SU-DHL-6 (cell line): ENCODE measurements around the gene PCDHGA3.

Experiments used
- H2AFZ ChIP-seq: fragments of 200-600 bp; sonication (generic); 2 replicates; pipeline ENCODE4 v1.6.1; 2014; ENCODE audit warnings: low read depth, mild to moderate bottlenecking, moderate library complexity, mixed read lengths, antibody characterized with exemption, low read length; ENCODE audit not compliant: severe bottlenecking
- H3F3A ChIP-seq: fragments of 200-600 bp; shearing (Covaris generic); 2 replicates; pipeline ENCODE4 v1.6.0; 2016; ENCODE audit warnings: antibody characterized with exemption, mild to moderate bottlenecking; ENCODE audit not compliant: insufficient read depth
- H3K27ac ChIP-seq: fragments of 200-600 bp; sonication (generic); 2 replicates; pipeline ENCODE4 v1.5.1; 2016; ENCODE audit warnings: low read depth, mild to moderate bottlenecking, low read length, moderate library complexity, mixed read lengths
- H3K27me3 ChIP-seq: fragments of 200-600 bp; sonication (generic), shearing (Covaris generic); 2 replicates; pipeline ENCODE4 v1.6.0; 2014; ENCODE audit warnings: mild to moderate bottlenecking, low read length
- H3K36me3 ChIP-seq: fragments of 200-600 bp; sonication (generic); 2 replicates; pipeline ENCODE4 v1.6.1; 2014; ENCODE audit warnings: mild to moderate bottlenecking, low read length, mixed read lengths
- H3K4me2 ChIP-seq: fragments of 300-600, 200-600 bp; shearing (Covaris generic), sonication (generic); 2 replicates; pipeline ENCODE4 v1.6.0; 2014; ENCODE audit warnings: low read length, low read depth, mild to moderate bottlenecking; ENCODE audit not compliant: poor library complexity, severe bottlenecking
- H3K4me3 ChIP-seq: fragments of 200-600 bp; sonication (generic); 2 replicates; pipeline ENCODE4 v1.5.1; 2014; ENCODE audit warnings: antibody characterized with exemption, low read length, mild to moderate bottlenecking, mixed read lengths; ENCODE audit not compliant: insufficient read depth, poor library complexity, severe bottlenecking
- H3K79me2 ChIP-seq: fragments of 200-600 bp; sonication (generic); 2 replicates; pipeline ENCODE4 v1.6.1; 2014; ENCODE audit warnings: mild to moderate bottlenecking, low read length, moderate library complexity; ENCODE audit not compliant: insufficient read depth
- H3K9ac ChIP-seq: fragments of 200-600 bp; sonication (generic); 2 replicates; pipeline ENCODE4 v1.7.0; 2014; ENCODE audit warnings: mild to moderate bottlenecking, low read length
- H3K9me2 ChIP-seq: fragments of 200-600 bp; sonication (generic); replicated peaks from 2 replicates; pipeline ENCODE4 v1.6.1; 2014; ENCODE audit warnings: low read length; ENCODE audit not compliant: insufficient read depth
- H3K9me3 ChIP-seq: fragments of 200-600 bp; sonication (generic); 2 replicates; pipeline ENCODE4 v1.6.1; 2014; ENCODE audit warnings: low read length, mixed read lengths; ENCODE audit not compliant: insufficient read depth
- H4K20me1 ChIP-seq: fragments of 200-600 bp; sonication (generic); 2 replicates; pipeline ENCODE4 v1.6.1; 2014; ENCODE audit warnings: low read depth, mild to moderate bottlenecking, antibody characterized with exemption, low read length, moderate library complexity, mixed read lengths
- EZH2phosphoT487 ChIP-seq: fragments of 200-600 bp; sonication (generic), shearing (Covaris generic); conservative IDR thresholded peaks from 2 replicates; pipeline ENCODE4 v1.6.1; 2018; ENCODE audit warnings: mild to moderate bottlenecking, antibody characterized with exemption, low read length, moderate library complexity, mixed read lengths
- TF ChIP-seq, protein P1 (sequence below): fragments of 200-600 bp; sonication (generic); IDR thresholded peaks from one replicate; pipeline ENCODE4 v1.5.1; 2017; ENCODE audit warnings: antibody characterized with exemption, mild to moderate bottlenecking, low read length, moderate library complexity; ENCODE audit not compliant: insufficient read depth, poor library complexity, severe bottlenecking

Gene PCDHGA3

DNA sequence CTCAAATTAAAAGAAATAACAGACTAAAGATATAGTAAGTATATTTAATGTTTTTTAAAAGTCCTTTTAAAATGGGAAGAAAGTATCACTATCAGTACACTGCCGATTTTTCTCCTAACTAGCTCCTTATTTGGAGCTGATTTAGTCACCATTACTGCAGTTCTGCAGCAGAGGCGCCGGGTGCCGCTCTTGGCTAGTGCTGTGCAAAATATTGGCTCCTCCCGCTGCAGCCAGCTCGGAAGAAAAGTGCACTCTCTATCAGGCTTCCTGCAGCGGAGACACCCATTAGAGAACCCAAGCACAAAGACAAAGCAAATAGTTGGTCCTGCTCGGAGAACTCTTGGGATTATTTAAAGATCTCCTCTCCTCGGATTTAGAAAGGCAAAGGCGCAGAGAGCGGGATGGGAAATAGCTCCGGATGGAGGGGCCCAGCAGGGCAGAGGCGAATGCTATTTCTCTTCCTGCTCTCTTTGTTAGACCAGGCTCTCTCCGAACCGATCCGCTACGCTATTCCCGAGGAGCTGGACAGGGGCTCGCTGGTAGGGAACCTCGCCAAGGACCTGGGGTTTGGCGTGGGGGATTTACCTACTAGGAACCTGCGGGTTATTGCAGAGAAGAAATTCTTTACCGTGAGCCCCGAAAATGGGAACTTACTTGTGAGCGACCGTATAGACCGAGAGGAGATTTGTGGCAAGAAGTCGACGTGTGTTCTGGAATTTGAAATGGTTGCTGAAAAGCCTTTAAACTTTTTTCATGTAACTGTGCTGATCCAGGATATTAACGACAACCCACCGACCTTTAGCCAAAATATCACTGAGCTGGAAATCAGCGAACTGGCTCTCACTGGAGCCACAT, 26.6 kb downstream of the PCDHGA3 start, which contains the start of gene PCDHGB3:
PCDHGB3 (plus strand) TSS at position 249 of the 855 bp plus-strand sequence; CDS start at position 402, 153 bp downstream.
- H2AFZ ChIP-seq, result peak within 1 kb of the TSS; percentile 81
- H3F3A ChIP-seq, result 0 out of 2 replicates have a peak, but pooled peaks cover 3% of the 10 kb centered on the region
- peak within 1 kb of the TSS; percentile 24; the same call in 1 of the 2 replicates for H3K27ac ChIP-seq
- no peaks in the 10 kb centered on the region for H3K27me3 ChIP-seq
- H3K36me3 ChIP-seq, result peaks cover 18% of the 10 kb centered on the region
- H3K9me3 ChIP-seq, result peaks cover 48% of the 10 kb centered on the region; the same call in 1 of the 2 replicates
- no peaks in the 10 kb centered on the region; the same call in 1 of the 2 replicates for H3K79me2 ChIP-seq
- peak within 1 kb of the TSS; percentile 48 for H3K9ac ChIP-seq
- no peak for TF ChIP-seq EZH2phosphoT487
- TF ChIP-seq, protein P1, sequence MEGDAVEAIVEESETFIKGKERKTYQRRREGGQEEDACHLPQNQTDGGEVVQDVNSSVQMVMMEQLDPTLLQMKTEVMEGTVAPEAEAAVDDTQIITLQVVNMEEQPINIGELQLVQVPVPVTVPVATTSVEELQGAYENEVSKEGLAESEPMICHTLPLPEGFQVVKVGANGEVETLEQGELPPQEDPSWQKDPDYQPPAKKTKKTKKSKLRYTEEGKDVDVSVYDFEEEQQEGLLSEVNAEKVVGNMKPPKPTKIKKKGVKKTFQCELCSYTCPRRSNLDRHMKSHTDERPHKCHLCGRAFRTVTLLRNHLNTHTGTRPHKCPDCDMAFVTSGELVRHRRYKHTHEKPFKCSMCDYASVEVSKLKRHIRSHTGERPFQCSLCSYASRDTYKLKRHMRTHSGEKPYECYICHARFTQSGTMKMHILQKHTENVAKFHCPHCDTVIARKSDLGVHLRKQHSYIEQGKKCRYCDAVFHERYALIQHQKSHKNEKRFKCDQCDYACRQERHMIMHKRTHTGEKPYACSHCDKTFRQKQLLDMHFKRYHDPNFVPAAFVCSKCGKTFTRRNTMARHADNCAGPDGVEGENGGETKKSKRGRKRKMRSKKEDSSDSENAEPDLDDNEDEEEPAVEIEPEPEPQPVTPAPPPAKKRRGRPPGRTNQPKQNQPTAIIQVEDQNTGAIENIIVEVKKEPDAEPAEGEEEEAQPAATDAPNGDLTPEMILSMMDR, result peak; percentile 74
- peak within 1 kb of the TSS; percentile 91 for H3K4me2 ChIP-seq
- H3K9me2 ChIP-seq, result no peaks in the 10 kb centered on the region
- H3K4me3 ChIP-seq, result peak within 1 kb of the TSS; percentile 57
- H4K20me1 ChIP-seq, result no peaks in the 10 kb centered on the region

DNA sequence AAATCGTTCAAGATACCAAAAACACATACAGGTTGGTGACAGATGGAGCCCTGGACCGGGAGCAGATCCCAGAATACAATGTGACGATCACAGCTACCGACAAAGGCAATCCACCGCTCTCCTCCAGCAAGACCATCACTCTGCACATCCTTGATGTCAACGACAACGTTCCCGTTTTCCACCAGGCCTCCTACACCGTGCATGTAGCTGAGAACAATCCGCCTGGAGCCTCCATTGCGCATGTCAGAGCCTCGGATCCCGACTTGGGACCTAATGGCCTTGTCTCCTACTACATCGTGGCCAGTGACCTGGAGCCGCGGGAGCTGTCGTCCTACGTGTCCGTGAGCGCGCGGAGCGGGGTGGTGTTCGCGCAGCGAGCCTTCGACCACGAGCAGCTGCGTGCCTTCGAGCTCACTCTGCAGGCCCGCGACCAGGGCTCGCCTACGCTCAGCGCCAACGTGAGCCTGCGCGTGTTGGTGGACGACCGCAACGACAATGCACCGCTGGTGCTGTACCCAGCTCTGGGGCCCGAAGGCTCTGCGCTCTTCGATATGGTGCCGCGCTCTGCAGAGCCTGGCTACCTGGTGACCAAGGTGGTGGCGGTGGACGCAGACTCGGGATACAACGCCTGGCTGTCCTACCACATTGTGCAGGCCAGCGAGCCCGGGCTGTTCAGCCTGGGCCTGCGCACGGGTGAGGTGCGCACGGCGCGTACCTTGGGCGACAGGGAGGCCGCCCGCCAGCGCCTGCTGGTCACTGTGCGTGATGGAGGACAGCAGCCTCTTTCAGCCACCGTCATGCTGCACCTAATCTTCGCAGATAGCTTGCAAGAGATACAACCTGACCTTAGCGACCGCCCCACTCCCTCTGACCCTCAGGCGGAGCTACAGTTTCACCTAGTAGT, 28.2 kb downstream of the PCDHGA3 start:
- H3K9me3 ChIP-seq, result peaks cover 50% of the 10 kb centered on the region; the same call in 1 of the 2 replicates

DNA sequence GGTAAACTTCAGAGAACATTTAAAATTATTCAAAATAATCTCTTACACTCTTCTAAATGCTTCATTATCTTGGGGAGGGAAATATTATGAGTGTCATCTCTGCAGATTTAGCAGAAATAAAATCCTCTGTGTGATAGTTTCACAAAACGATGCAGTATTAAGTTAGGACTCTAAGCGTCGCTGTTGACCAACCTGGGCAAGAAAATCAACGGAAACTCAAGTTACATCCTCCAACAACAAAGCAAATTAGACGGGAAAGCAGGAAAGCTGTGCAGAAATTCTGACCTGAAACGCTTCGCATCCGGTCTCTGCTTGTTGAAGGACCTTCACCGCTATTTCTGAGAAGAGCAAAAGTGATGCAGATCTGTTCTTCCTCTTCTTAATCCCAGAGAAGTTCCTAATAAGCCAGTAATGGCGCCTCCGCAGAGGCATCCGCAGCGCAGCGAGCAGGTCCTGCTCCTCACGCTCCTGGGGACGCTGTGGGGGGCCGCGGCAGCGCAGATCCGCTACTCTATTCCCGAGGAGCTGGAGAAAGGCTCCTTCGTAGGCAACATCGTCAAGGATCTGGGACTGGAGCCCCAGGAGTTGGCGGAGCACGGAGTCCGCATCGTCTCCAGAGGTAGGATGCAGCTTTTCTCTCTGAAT, 30.2 kb downstream of the PCDHGA3 start, which contains the start of gene PCDHGA6:
PCDHGA6 (plus strand) TSS at position 219 of the 645 bp plus-strand sequence; CDS start at position 412, 193 bp downstream.
- Histone ChIP-seq H3K27ac (no peak within 1 kb of the TSS), H4K20me1 (no peaks in the 10 kb centered on the region), H3F3A (no peaks in the 10 kb centered on the region), H3K9me2 (no peaks in the 10 kb centered on the region), H3K9ac (no peak within 1 kb of the TSS), H3K36me3 (peaks cover 23% of the 10 kb centered on the region), H3K4me3 (peak within 1 kb of the TSS; percentile 18), H3K9me3 (peaks cover 58% of the 10 kb centered on the region; the same call in 1 of the 2 replicates), H3K27me3 (no peaks in the 10 kb centered on the region), H2AFZ (no peak within 1 kb of the TSS), H3K4me2 (peak within 1 kb of the TSS; percentile 35), H3K79me2 (peaks cover 7% of the 10 kb centered on the region; the same call in 1 of the 2 replicates)
- TF ChIP-seq, protein P1, result no peak
- TF ChIP-seq EZH2phosphoT487, result no peak

More for the DNA sequence above, 28.2 kb downstream of the PCDHGA3 start:
- 0 out of 2 replicates have a peak, but pooled peaks cover 3% of the 10 kb centered on the region for H3F3A ChIP-seq
- TF ChIP-seq, protein P1, result no peak
- no peaks in the 10 kb centered on the region for H4K20me1 ChIP-seq
- H3K4me2 ChIP-seq, result no peak overlapping the region
- H3K4me3 ChIP-seq, result no peak overlapping the region
- H3K27ac ChIP-seq, result no peak overlapping the region
- no peaks in the 10 kb centered on the region; the same call in 1 of the 2 replicates for H3K79me2 ChIP-seq
- H3K27me3 ChIP-seq, result no peaks in the 10 kb centered on the region
- H2AFZ ChIP-seq, result no peak overlapping the region
- peaks cover 18% of the 10 kb centered on the region for H3K36me3 ChIP-seq
- no peaks in the 10 kb centered on the region for H3K9me2 ChIP-seq
- H3K9ac ChIP-seq, result no peak overlapping the region
